IPS DF 4.7 (cell line): ENCODE measurements around the gene CHST9.
"Not testable (repeated sequence)": the region's sequence is repeated elsewhere in the genome, so short reads cannot be mapped to it uniquely, and the experiment has no call there.

Experiments
- DNase-seq: peaks from one replicate; pipeline ENCODE4 v3.0.0-alpha.2; 2013; ENCODE audit warnings: low spot score; ENCODE audit errors: extremely low read depth

The CHST9 gene

GRCh38 chr18:26931659-26932058 lies 253.4 kb downstream of the CHST9 start:
- DNase-seq: no peak

GRCh38 chr18:26930630-26931029 lies 254.5 kb downstream of the CHST9 start:
- DNase-seq: no peak

- DNase-seq: no peak
Measured at GRCh38 chr18:26928670-26929313, 256.3 kb downstream of the CHST9 start.

- DNase-seq: not testable (repeated sequence)
Measured at GRCh38 chr18:26927822-26928221, 257.3 kb downstream of the CHST9 start.

- no peak for DNase-seq
Measured at GRCh38 chr18:26926066-26926675, 258.9 kb downstream of the CHST9 start.

- no peak for DNase-seq
Measured at GRCh38 chr18:26925313-26925712, 259.8 kb downstream of the CHST9 start.

- no peak for DNase-seq
Measured at GRCh38 chr18:26922313-26922712, 262.8 kb downstream of the CHST9 start.

- no peak for DNase-seq
Measured at GRCh38 chr18:26920644-26921043, 264.5 kb downstream of the CHST9 start.

GRCh38 chr18:26919627-26920026 lies 265.5 kb downstream of the CHST9 start:
- DNase-seq: no peak

GRCh38 chr18:26919201-26919600 lies 265.9 kb downstream of the CHST9 start:
- no peak for DNase-seq

GRCh38 chr18:26911840-26912239 lies 273.3 kb downstream of the CHST9 start:
- no peak for DNase-seq

GRCh38 chr18:26909599-26910290 lies 275.4 kb downstream of the CHST9 start:
- DNase-seq: no peak

GRCh38 chr18:26908906-26909305 lies 276.2 kb downstream of the CHST9 start:
- no peak for DNase-seq

- no peak for DNase-seq
Measured at GRCh38 chr18:26902291-26902690, 282.8 kb downstream of the CHST9 start.

GRCh38 chr18:26901020-26901419 lies 284.1 kb downstream of the CHST9 start:
- DNase-seq: no peak

GRCh38 chr18:26894426-26894825 lies 290.7 kb downstream of the CHST9 start:
- no peak for DNase-seq

- no peak for DNase-seq
Measured at GRCh38 chr18:26893996-26894395, 291.1 kb downstream of the CHST9 start.

- no peak for DNase-seq
Measured at GRCh38 chr18:26888259-26888658, 296.8 kb downstream of the CHST9 start.

GRCh38 chr18:26875040-26875654 lies 310.0 kb downstream of the CHST9 start:
- DNase-seq: no peak

GRCh38 chr18:26874283-26874682 lies 310.8 kb downstream of the CHST9 start:
- DNase-seq: no peak

- DNase-seq: no peak
Measured at GRCh38 chr18:26869640-26870039, 315.5 kb downstream of the CHST9 start.

GRCh38 chr18:26868968-26869586 lies 316.0 kb downstream of the CHST9 start:
- no peak for DNase-seq
